HEK293 (cell line): Measurements from ENCODE around the gene ERCC1.

Source experiments
- KLF8 ChIP-seq: fragments of 450-650 bp; formaldehyde crosslinking; IDR thresholded peaks from 2 replicates; pipeline ENCODE4 v1.5.1; 2016; ENCODE audit warnings: missing biosample characterization, missing genetic modification characterization
- MYNN ChIP-seq: fragments of 450-650 bp; formaldehyde crosslinking; IDR thresholded peaks from 2 replicates; pipeline ENCODE4 v1.5.1; 2016; ENCODE audit warnings: missing biosample characterization, missing genetic modification characterization, borderline replicate concordance
- PRDM4 ChIP-seq: fragments of 450-650 bp; formaldehyde crosslinking; IDR thresholded peaks from 2 replicates; pipeline ENCODE4 v1.5.1; 2017; ENCODE audit warnings: missing biosample characterization, missing genetic modification characterization
- SALL2 ChIP-seq: fragments of 450-650 bp; formaldehyde crosslinking; IDR thresholded peaks from 2 replicates; pipeline ENCODE4 v1.5.0; 2017; ENCODE audit warnings: missing biosample characterization, mild to moderate bottlenecking, missing genetic modification characterization, borderline replicate concordance
- TSHZ1 ChIP-seq: fragments of 450-650 bp; formaldehyde crosslinking; IDR thresholded peaks from 2 replicates; pipeline ENCODE4 v1.5.1; 2016; ENCODE audit warnings: missing biosample characterization, missing genetic modification characterization, borderline replicate concordance
- YY2 ChIP-seq: fragments of 450-650 bp; formaldehyde crosslinking; IDR thresholded peaks from 2 replicates; pipeline ENCODE4 v1.5.1; 2016; ENCODE audit warnings: missing biosample characterization, missing genetic modification characterization
- ZBTB11 ChIP-seq: fragments of 450-650 bp; formaldehyde crosslinking; conservative IDR thresholded peaks from 2 replicates; pipeline ENCODE4 v1.5.1; 2016; ENCODE audit warnings: low read depth, missing biosample characterization, missing genetic modification characterization
- ZEB2 ChIP-seq: fragments of 450-650 bp; formaldehyde crosslinking; IDR thresholded peaks from 2 replicates; pipeline ENCODE4 v1.5.1; 2016; ENCODE audit warnings: missing biosample characterization, missing genetic modification characterization
- ZNF112 ChIP-seq: fragments of 450-650 bp; formaldehyde crosslinking; IDR thresholded peaks from 2 replicates; pipeline ENCODE4 v1.5.0; 2017; ENCODE audit warnings: missing biosample characterization, missing genetic modification characterization
- ZNF266 ChIP-seq: fragments of 450-650 bp; formaldehyde crosslinking; IDR thresholded peaks from 2 replicates; pipeline ENCODE4 v1.5.1; 2016; ENCODE audit warnings: missing biosample characterization, missing genetic modification characterization, low read depth
- ZNF274 ChIP-seq, 2 experiments: fragments of 200-500 bp in 1 of 2; fragments of 450-650 bp in 1 of 2; sonication (Bioruptor generic) in 1 of 2; formaldehyde crosslinking in 1 of 2; IDR thresholded peaks; 2 replicates each; pipeline versions ENCODE4 v1.5.1 to v1.6.1; 2014 to 2016; ENCODE audit warnings: borderline replicate concordance in 1 of 2, inconsistent platforms in 1 of 2, low read length in 1 of 2, missing biosample characterization in 1 of 2, missing genetic modification characterization in 1 of 2
- ZNF366 ChIP-seq: fragments of 450-650 bp; formaldehyde crosslinking; conservative IDR thresholded peaks from 2 replicates; pipeline ENCODE4 v1.5.1; 2016; ENCODE audit warnings: missing biosample characterization, missing genetic modification characterization
- ZNF398 ChIP-seq: fragments of 450-650 bp; formaldehyde crosslinking; IDR thresholded peaks from 2 replicates; pipeline ENCODE4 v1.5.1; 2017; ENCODE audit warnings: missing biosample characterization, missing genetic modification characterization
- ZNF510 ChIP-seq: fragments of 450-650 bp; formaldehyde crosslinking; IDR thresholded peaks from 2 replicates; pipeline ENCODE4 v1.5.1; 2018; ENCODE audit warnings: mild to moderate bottlenecking, missing genetic modification characterization, missing biosample characterization; ENCODE audit not compliant: insufficient replicate concordance
- ZNF513 ChIP-seq: fragments of 450-650 bp; IDR thresholded peaks from 2 replicates; pipeline ENCODE4 v1.5.1; 2018; ENCODE audit warnings: missing biosample characterization, missing genetic modification characterization
- ZNF555 ChIP-seq: fragments of 450-650 bp; formaldehyde crosslinking; conservative IDR thresholded peaks from 2 replicates; pipeline ENCODE4 v1.5.1; 2017; ENCODE audit warnings: missing biosample characterization, mild to moderate bottlenecking, missing genetic modification characterization, inconsistent platforms
- ZNF560 ChIP-seq: fragments of 450-650 bp; formaldehyde crosslinking; IDR thresholded peaks from 2 replicates; pipeline ENCODE4 v1.5.1; 2017; ENCODE audit warnings: missing biosample characterization, missing genetic modification characterization, borderline replicate concordance
- ZNF843 ChIP-seq: fragments of 450-650 bp; formaldehyde crosslinking; IDR thresholded peaks from 2 replicates; pipeline ENCODE4 v1.5.1; 2016; ENCODE audit warnings: missing biosample characterization, missing genetic modification characterization
- ZSCAN23 ChIP-seq: fragments of 450-650 bp; formaldehyde crosslinking; IDR thresholded peaks from 2 replicates; pipeline ENCODE4 v1.5.1; 2016; ENCODE audit warnings: missing biosample characterization, missing genetic modification characterization
- ZSCAN5A ChIP-seq: fragments of 450-650 bp; formaldehyde crosslinking; IDR thresholded peaks from 2 replicates; pipeline ENCODE4 v1.5.1; 2016; ENCODE audit warnings: missing biosample characterization, missing genetic modification characterization

Gene ERCC1

GRCh38 chr19:45424191-45425058 is 708 bp upstream of the ERCC1 start (continued):
- TF ChIP-seq TSHZ1 (tag by site-specific recombination) = no peak
- no peak for TF ChIP-seq SALL2 (tag by site-specific recombination)
- TF ChIP-seq ZNF560 = no peak
- peak; percentile 6 for TF ChIP-seq KLF8 (tag by site-specific recombination)
- no peak for TF ChIP-seq ZSCAN23 (tag by site-specific recombination)
- TF ChIP-seq ZNF266 = no peak
- TF ChIP-seq PRDM4 = no peak; the same call in 1 of the 2 replicates
- no peak; the same call in none of the 2 replicates for TF ChIP-seq ZBTB11 (tag by site-specific recombination)
- TF ChIP-seq ZNF112 = no peak
- peak; percentile 90 for TF ChIP-seq ZNF366
- TF ChIP-seq ZNF843 (tag by site-specific recombination) = no peak; the same call in 1 of the 2 replicates
- no peak for TF ChIP-seq ZNF513 (tag by site-specific recombination)
- no peak for TF ChIP-seq ZSCAN5A (tag by site-specific recombination)
- peak; percentile 47 for TF ChIP-seq ZEB2 (tag by site-specific recombination)
- TF ChIP-seq YY2 (tag by site-specific recombination) = 0 out of 2 replicates have a peak, but pooled peaks have one; percentile 36
- TF ChIP-seq ZNF398 (tag by site-specific recombination) = no peak
- no peak for TF ChIP-seq ZNF274 (IDR thresholded peaks at IDR 0.05; ENCODE audit: low read length)
- no peak for TF ChIP-seq ZNF274 (tag by site-specific recombination; IDR thresholded peaks at IDR 0.05; ENCODE audit: borderline replicate concordance)
- TF ChIP-seq ZNF555 (tag by site-specific recombination) = no peak
- TF ChIP-seq MYNN = no peak
- no peak for TF ChIP-seq ZNF510
